B cell (primary cell): ENCODE data around the gene ELF4. TPM values are rescaled to one million over a fixed set of nuclear protein-coding genes. Genes with fewer than 3 reads are reported as not detected.

Experiments used
- ATAC-seq: fragments of 200-7000 bp; cut with Tn5 transposase; one replicate; pipeline ENCODE4 v1.10.0; 2021; ENCODE audit warnings: low read depth, mild to moderate bottlenecking, moderate number of reproducible peaks, moderate library complexity
- CTCF ChIA-PET: fragments of 350-600 bp; sonication (Branson Sonifier 250); formaldehyde crosslinking; loops from one replicate; lab custom pipeline; 2021; ENCODE audit warnings: antibody characterized with exemption, inconsistent platforms; lab: Charles Lee
- POLR2A ChIA-PET: fragments of 350-600 bp; sonication (Branson Sonifier 250); formaldehyde crosslinking; loops from one replicate; lab custom pipeline; 2021; ENCODE audit warnings: antibody characterized with exemption; lab: Charles Lee
- DNase-seq: peaks from one replicate; pipeline ENCODE4 v3.0.0; 2013
- H2AFZ ChIP-seq: 2 replicates; pipeline ENCODE4 v1.6.1; 2012; ENCODE audit warnings: mild to moderate bottlenecking, low read depth, low read length; ENCODE audit not compliant: insufficient read depth, poor library complexity, severe bottlenecking
- H3K27ac ChIP-seq, 2 donors: 1 replicate in 1 of 2; 2 replicates in 1 of 2; pipeline ENCODE4 v1.5.1; 2012 to 2013; ENCODE audit warnings: low read length in 2 of 2, mild to moderate bottlenecking in 2 of 2, moderate library complexity in 1 of 2
- H3K27me3 ChIP-seq, 4 experiments: fragments of 200-600 bp in 1 of 4; sonication (generic) in 1 of 4; replicated peaks in 1 of 4; 1 replicate in 2 of 4; 2 replicates in 2 of 4; pipeline versions ENCODE4 v1.6.1 to v1.7.0; 2013 to 2016; ENCODE audit warnings: low read length in 3 of 4, mild to moderate bottlenecking in 2 of 4, mixed read lengths in 1 of 4, moderate library complexity in 1 of 4; ENCODE audit not compliant: insufficient read depth in 4 of 4, control insufficient read depth in 3 of 4; ENCODE audit errors: control extremely low read depth in 1 of 4
- H3K36me3 ChIP-seq, 2 experiments: replicated peaks in 1 of 2; 1 replicate in 1 of 2; 2 replicates in 1 of 2; pipeline versions ENCODE4 v1.6.1 to v1.7.1; 2013; ENCODE audit warnings: low read length in 1 of 2; ENCODE audit not compliant: insufficient read depth in 2 of 2, control insufficient read depth in 1 of 2; ENCODE audit errors: control extremely low read depth in 1 of 2, extremely low read depth in 1 of 2
- H3K4me1 ChIP-seq, 2 donors: fragments of 200-600 bp in 1 of 2; sonication (generic) in 1 of 2; 1 replicate in 1 of 2; 2 replicates in 1 of 2; pipeline versions ENCODE4 v1.5.1 to v1.6.1; 2013 to 2017; ENCODE audit warnings: low read length in 2 of 2; ENCODE audit not compliant: control insufficient read depth in 2 of 2, insufficient read depth in 2 of 2
- H3K4me2 ChIP-seq: replicated peaks from 2 replicates; pipeline ENCODE3; 2012; ENCODE audit warnings: mild to moderate bottlenecking, low read depth, low read length; ENCODE audit not compliant: poor library complexity, severe bottlenecking
- H3K4me3 ChIP-seq, 5 experiments: fragments of 200-600 bp in 1 of 5; sonication (generic) in 1 of 5; 1 replicate in 3 of 5; 2 replicates in 2 of 5; pipeline versions ENCODE4 v1.5.1 to v1.7.0; 2011 to 2016; ENCODE audit warnings: low read length in 4 of 5, mild to moderate bottlenecking in 4 of 5, low read depth in 2 of 5, control low read depth in 1 of 5, moderate library complexity in 1 of 5; ENCODE audit not compliant: insufficient read depth in 1 of 5; ENCODE audit errors: control extremely low read depth in 1 of 5, extremely low read depth in 1 of 5
- H3K79me2 ChIP-seq: fragments of 200-600 bp; sonication (generic); one replicate; pipeline ENCODE4 v1.6.0; 2016; ENCODE audit warnings: low read length; ENCODE audit not compliant: control insufficient read depth, insufficient read depth
- H3K9ac ChIP-seq: fragments of 200-600 bp; sonication (generic); 2 replicates; pipeline ENCODE4 v1.6.1; 2017; ENCODE audit warnings: mild to moderate bottlenecking, low read length, moderate library complexity
- H3K9me3 ChIP-seq, 3 donors: one replicate each; pipeline versions ENCODE4 v1.6.1 to v1.7.1; 2013; ENCODE audit warnings: low read length in 2 of 3; ENCODE audit not compliant: control insufficient read depth in 2 of 3, insufficient read depth in 1 of 3; ENCODE audit errors: control extremely low read depth in 1 of 3
- H4K20me1 ChIP-seq: 2 replicates; pipeline ENCODE4 v1.6.0; 2012; ENCODE audit warnings: mild to moderate bottlenecking, low read length; ENCODE audit not compliant: insufficient read depth, control insufficient read depth, poor library complexity, severe bottlenecking
- H3K27ac Mint-ChIP-seq: one replicate; pipeline ENCODE4 v1.8.0; 2021; ENCODE audit warnings: mixed read lengths
- H3K27me3 Mint-ChIP-seq: one replicate; pipeline ENCODE4 v1.8.0; 2021; ENCODE audit warnings: mixed read lengths
- H3K4me1 Mint-ChIP-seq: one replicate; pipeline ENCODE4 v1.8.0; 2021; ENCODE audit warnings: mixed read lengths
- H3K4me3 Mint-ChIP-seq: one replicate; pipeline ENCODE4 v1.8.0; 2021; ENCODE audit warnings: mixed read lengths
- H3K9me3 Mint-ChIP-seq: one replicate; pipeline ENCODE4 v1.8.0; 2022; ENCODE audit warnings: mixed read lengths; ENCODE audit not compliant: insufficient read depth
- CTCF ChIP-seq: fragments of 200-600 bp; IDR thresholded peaks from one replicate; pipeline ENCODE4 v1.8.0; 2022; ENCODE audit warnings: antibody characterized with exemption, mild to moderate bottlenecking
- EZH2 ChIP-seq: IDR thresholded peaks from 2 replicates; pipeline ENCODE4 v1.6.1; 2012; ENCODE audit warnings: borderline replicate concordance, low read depth, mild to moderate bottlenecking, moderate library complexity, low read length; ENCODE audit not compliant: insufficient read depth, poor library complexity, severe bottlenecking
- WGBS: methylation state at CpG from one replicate; pipeline ENCODE4 v1.1.5; 2013; ENCODE audit warnings: missing lambda C conversion rate; ENCODE audit not compliant: insufficient coverage; 5-methylcytosine and 5-hydroxymethylcytosine counted together
- intact Hi-C: fragments of 100-400 bp; cut with micrococcal nuclease; formaldehyde crosslinking; loops from one replicate; pipeline ENCODE4 v1.10.0; 2022
- polyA plus RNA-seq: library from polyadenylated mRNA; depleted of rRNA; stranded (reverse); fragments of >200 nt; gene quantifications from 2 replicates; pipeline ENCODE4 v1.2.3, GENCODE V29; 2012
- total RNA-seq, 2 donors: library from RNA; stranded (reverse); fragments of 120-200 nt in 1 of 2; gene quantifications; 1 replicate in 1 of 2; 2 replicates in 1 of 2; pipeline versions ENCODE4 v1.2.3 to v1.2.4, GENCODE V29; 2013 to 2022

Gene ELF4
- total and polyA plus RNA-seq, 2 donors (not counting 1 experiment from before 2014, with no cell fraction given), result 24.7 to 26.3 TPM

GRCh38 chrX:130105244-130105643 lies 5.1 kb downstream of the ELF4 start:
- no peaks in the 10 kb centered on the region for H3K9me3 ChIP-seq
- peaks cover 61% of the 10 kb centered on the region for H3K4me1 Mint-ChIP-seq
- no peaks in the 10 kb centered on the region for H3K27me3 Mint-ChIP-seq
- TF ChIP-seq EZH2 (no peak), CTCF (no peak)
- no peak for ATAC-seq
- DNase-seq, result no peak
- peaks cover 22 to 37% of the 10 kb centered on the region in 2 donors for H3K4me1 ChIP-seq
- peak overlapping the region; percentile 38 for H3K27ac Mint-ChIP-seq
- H3K4me3 ChIP-seq, result no peak overlapping the region
- H3K9ac ChIP-seq, result no peak overlapping the region
- H2AFZ ChIP-seq, result no peak overlapping the region
- intact Hi-C loops, result no loop called here
- ChIA-PET POLR2A (no interaction called here), CTCF (interaction anchor here (0.6 to 1.8 kb wide), 2 partner anchors 9 to 108 kb away, joined by 4 to 5 read pairs; no protein-coding TSS in a partner anchor)
- H3K79me2 ChIP-seq, result peaks cover 99% of the 10 kb centered on the region
- no peaks in the 10 kb centered on the region for H3K36me3 ChIP-seq
- H3K27me3 ChIP-seq, result no peaks in the 10 kb centered on the region
- WGBS, result no CpG with 5 or more reads among the region's 3 CpGs
- peaks cover 44% of the 10 kb centered on the region for H4K20me1 ChIP-seq
- H3K4me3 Mint-ChIP-seq, result peak overlapping the region; percentile 13
- peak overlapping the region in 1 of 2 donors; percentile 30 for H3K27ac ChIP-seq
- no peaks in the 10 kb centered on the region for H3K9me3 Mint-ChIP-seq
- no peak overlapping the region for H3K4me2 ChIP-seq

- Histone ChIP-seq H3K4me1 (peaks cover 20 to 31% of the 10 kb centered on the region in 2 donors), H3K9me3 (no peaks in the 10 kb centered on the region), H3K4me2 (no peak overlapping the region), H2AFZ (no peak overlapping the region), H3K79me2 (peaks cover 99% of the 10 kb centered on the region), H3K36me3 (no peaks in the 10 kb centered on the region), H3K4me3 (no peak overlapping the region), H4K20me1 (peaks cover 49% of the 10 kb centered on the region), H3K27ac (no peak overlapping the region), H3K9ac (no peak overlapping the region), H3K27me3 (no peaks in the 10 kb centered on the region)
- no CpG with 5 or more reads among the region's 3 CpGs for WGBS
- ATAC-seq (no peak), DNase-seq (no peak)
- CTCF ChIA-PET, result interaction anchor here (0.8 to 2.4 kb wide), 2 partner anchors 17 to 24 kb away, joined by 3 to 7 read pairs; no protein-coding TSS in a partner anchor
- no peak for TF ChIP-seq EZH2
- no peak for TF ChIP-seq CTCF
- no peak overlapping the region for H3K27ac Mint-ChIP-seq
- H3K27me3 Mint-ChIP-seq, result no peaks in the 10 kb centered on the region
- peaks cover 66% of the 10 kb centered on the region for H3K4me1 Mint-ChIP-seq
- no peak overlapping the region for H3K4me3 Mint-ChIP-seq
- intact Hi-C loops, result no loop called here
- POLR2A ChIA-PET, result no interaction called here
- no peaks in the 10 kb centered on the region for H3K9me3 Mint-ChIP-seq
These were observed 6.7 kb downstream of the ELF4 start for GRCh38 chrX:130103605-130104004.
